ENCODE results near the gene FRMD4B.
A peak's percentile ranks its signal among the peaks of the same experiment; 100 is the strongest.
"Not testable (repeated sequence)": the region's sequence is repeated elsewhere in the genome, so short reads cannot be mapped to it uniquely, and the experiment has no call there.

FRMD4B gene

GRCh38 chr3:69282181-69282580 is 103.7 kb downstream of the FRMD4B start:
- no peak for DNase-seq

GRCh38 chr3:69277403-69277802 is 108.5 kb downstream of the FRMD4B start:
- DNase-seq: not testable (repeated sequence)

GRCh38 chr3:69276884-69277283 is 109.0 kb downstream of the FRMD4B start:
- peak in 1 of 2 donors; percentile 11 for DNase-seq

GRCh38 chr3:69276191-69276590 is 109.7 kb downstream of the FRMD4B start:
- DNase-seq: not testable (repeated sequence)

GRCh38 chr3:69273896-69274295 is 112.0 kb downstream of the FRMD4B start:
- DNase-seq: no peak

- DNase-seq: no peak
These were observed 113.3 kb downstream of the FRMD4B start for GRCh38 chr3:69272556-69272955.

- no peak for DNase-seq
These were observed 114.8 kb downstream of the FRMD4B start for GRCh38 chr3:69271098-69271497.

- DNase-seq: no peak
These were observed 119.3 kb downstream of the FRMD4B start for GRCh38 chr3:69266585-69266984.

GRCh38 chr3:69266071-69266470 is 119.8 kb downstream of the FRMD4B start:
- DNase-seq: not testable (repeated sequence)

- not testable (repeated sequence) for DNase-seq
These were observed 125.0 kb downstream of the FRMD4B start for GRCh38 chr3:69260843-69261405.

- DNase-seq: no peak
These were observed 125.6 kb downstream of the FRMD4B start for GRCh38 chr3:69260216-69260787.

- DNase-seq: no peak
These were observed 126.8 kb downstream of the FRMD4B start for GRCh38 chr3:69259125-69259524.

- no peak for DNase-seq
These were observed 130.0 kb downstream of the FRMD4B start for GRCh38 chr3:69255928-69256327.

GRCh38 chr3:69254351-69254750 is 131.5 kb downstream of the FRMD4B start:
- DNase-seq: no peak

- DNase-seq: no peak
These were observed 133.3 kb downstream of the FRMD4B start for GRCh38 chr3:69252631-69253030.

- DNase-seq: no peak
These were observed 133.7 kb downstream of the FRMD4B start for GRCh38 chr3:69252141-69252540.

GRCh38 chr3:69251078-69251805 is 134.6 kb downstream of the FRMD4B start:
- no peak for DNase-seq

- no peak for DNase-seq
These were observed 135.9 kb downstream of the FRMD4B start for GRCh38 chr3:69250014-69250413.

GRCh38 chr3:69249001-69249400 is 136.9 kb downstream of the FRMD4B start:
- no peak for DNase-seq

- DNase-seq: no peak
These were observed 137.5 kb downstream of the FRMD4B start for GRCh38 chr3:69248436-69248835.

GRCh38 chr3:69246612-69247011 is 139.3 kb downstream of the FRMD4B start:
- DNase-seq: no peak

GRCh38 chr3:69244039-69244438 is 141.8 kb downstream of the FRMD4B start:
- no peak for DNase-seq

- DNase-seq: no peak
These were observed 144.1 kb downstream of the FRMD4B start for GRCh38 chr3:69241769-69242168.
